Measurements from ENCODE around the gene YES1.

GRCh38 chr18:841647-842370 lies 29.8 kb upstream of the YES1 start:
- no peak for TF ChIP-seq CTCF (IDR thresholded peaks at IDR 0.05; ENCODE audit: insufficient read depth, low read length)
- no peak for TF ChIP-seq POLR2AphosphoS5 (IDR thresholded peaks at IDR 0.05; ENCODE audit: low read depth)
